ENCODE results near the gene MBP. TPM values are rescaled to one million over a fixed set of nuclear protein-coding genes. Genes with fewer than 3 reads are reported as not detected.
"Not testable (repeated sequence)": the region's sequence is repeated elsewhere in the genome, so short reads cannot be mapped to it uniquely, and the experiment has no call there.

Gene MBP
- polyA plus RNA-seq, 3 donors from 2014 or later = 187 to 403 (median 297) TPM

DNA sequence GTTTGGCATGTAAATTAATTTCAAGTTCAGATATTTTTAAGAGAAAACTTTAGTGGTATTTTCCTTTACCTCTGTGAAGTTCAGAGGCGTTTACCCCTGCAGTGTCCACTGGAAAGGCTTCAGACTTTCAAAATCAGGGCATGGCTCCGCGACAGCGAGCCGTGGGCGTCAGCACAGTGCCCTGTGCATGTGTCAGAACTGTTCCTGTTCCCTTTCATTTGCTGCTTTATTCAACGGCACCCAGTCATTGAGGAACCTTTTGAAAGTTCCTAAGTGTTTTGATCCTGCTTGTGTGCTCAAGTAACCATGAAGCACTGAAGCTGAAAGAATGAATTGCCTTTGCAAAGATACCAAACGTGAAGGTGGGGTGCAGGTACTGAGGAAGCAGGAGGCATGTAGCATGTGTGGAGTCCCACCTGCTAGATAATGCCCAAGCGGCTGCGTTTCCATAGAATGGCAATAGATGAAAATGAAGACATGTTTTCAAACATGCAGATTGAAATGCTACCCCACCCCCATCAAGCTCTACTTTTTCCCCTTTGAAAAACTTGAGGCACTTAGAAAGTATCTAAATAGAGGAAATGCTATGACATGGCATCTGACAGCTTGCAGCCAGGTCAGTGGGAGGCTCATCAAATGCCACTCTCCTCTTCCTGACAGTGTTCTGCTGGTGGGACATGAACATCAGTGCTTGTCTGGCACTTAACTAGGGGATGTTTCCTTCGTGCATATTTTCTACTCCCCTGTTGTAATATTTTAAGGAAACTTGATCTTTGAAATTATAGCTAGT is 161.6 kb downstream of the MBP start:
- H3K27ac Mint-ChIP-seq = no peak overlapping the region
- H3K27me3 Mint-ChIP-seq (ENCODE audit: low read depth in 3 of 3) = peaks cover 0 to 2% (median 0%) of the 10 kb centered on the region in 3 donors

GRCh38 chr18:76967721-76968472 is 164.7 kb downstream of the MBP start:
- Mint-ChIP-seq H3K4me3 (no peak overlapping the region), H3K27ac (no peak overlapping the region), H3K27me3 (ENCODE audit: low read depth in 3 of 3) (peaks cover 0 to 7% (median 0%) of the 10 kb centered on the region in 3 donors), H3K9me3 (no peaks in the 10 kb centered on the region), H3K36me3 (peaks cover 6 to 21% (median 8%) of the 10 kb centered on the region in 3 donors), H3K4me1 (peaks cover 23 to 25% of the 10 kb centered on the region in 2 donors)
- peak in 1 of 3 donors; percentile 23 for DNase-seq

More for the DNA sequence above, 161.6 kb downstream of the MBP start:
- no peak for DNase-seq
- Mint-ChIP-seq H3K9me3 (no peaks in the 10 kb centered on the region), H3K4me1 (no peaks in the 10 kb centered on the region), H3K4me3 (no peak overlapping the region), H3K36me3 (peaks cover 6 to 19% (median 8%) of the 10 kb centered on the region in 3 donors)

GRCh38 chr18:76967299-76967698 is 165.3 kb downstream of the MBP start:
- not testable (repeated sequence) for H3K27ac Mint-ChIP-seq; H3K4me3 Mint-ChIP-seq; H3K27me3 Mint-ChIP-seq (ENCODE audit: low read depth in 3 of 3); H3K9me3 Mint-ChIP-seq
- peak; percentile 15 to 53 (median 44) for DNase-seq
- peaks cover 6 to 24% (median 11%) of the 10 kb centered on the region in 3 donors for H3K36me3 Mint-ChIP-seq
- H3K4me1 Mint-ChIP-seq = peaks cover 29 to 31% of the 10 kb centered on the region in 2 donors

- not testable (repeated sequence) for H3K4me3 Mint-ChIP-seq; H3K27me3 Mint-ChIP-seq (ENCODE audit: low read depth in 3 of 3); H3K9me3 Mint-ChIP-seq; DNase-seq; H3K27ac Mint-ChIP-seq
- Mint-ChIP-seq H3K4me1 (peaks cover 30 to 37% of the 10 kb centered on the region in 2 donors), H3K36me3 (peaks cover 20 to 38% (median 24%) of the 10 kb centered on the region in 3 donors)
These were observed 166.9 kb downstream of the MBP start for GRCh38 chr18:76965555-76966151.

DNA sequence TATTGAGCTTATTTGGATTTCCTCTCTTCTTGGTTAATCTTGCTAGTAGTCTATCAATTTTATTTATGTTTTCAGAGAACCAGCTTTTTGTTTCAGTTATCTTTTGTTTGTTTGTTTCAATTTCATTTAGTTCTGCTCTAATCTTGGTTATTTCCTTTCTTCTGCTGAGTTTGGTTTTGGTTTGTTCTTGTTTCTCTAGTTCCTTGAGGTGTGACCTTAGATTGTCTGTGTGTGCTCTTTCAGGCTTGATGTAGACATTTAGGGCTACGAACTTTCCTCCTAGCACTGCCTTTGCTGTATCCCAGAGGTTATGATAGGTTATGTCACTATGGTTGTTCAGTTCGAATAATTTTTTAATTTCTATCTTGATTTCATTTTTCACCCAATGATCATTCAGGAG is 168.6 kb downstream of the MBP start:
- peaks cover 0 to 7% (median 0%) of the 10 kb centered on the region in 3 donors for H3K27me3 Mint-ChIP-seq (ENCODE audit: low read depth in 3 of 3)
- H3K4me3 Mint-ChIP-seq = peak overlapping the region; percentile 4 to 36 (median 20)
- H3K36me3 Mint-ChIP-seq = peaks cover 30 to 42% (median 41%) of the 10 kb centered on the region in 3 donors
- H3K27ac Mint-ChIP-seq = peak overlapping the region; percentile 1 to 83 (median 42)
- no peaks in the 10 kb centered on the region for H3K9me3 Mint-ChIP-seq
- peak in 1 of 3 donors; percentile 13 for DNase-seq
- peaks cover 30 to 37% of the 10 kb centered on the region in 2 donors for H3K4me1 Mint-ChIP-seq

- peaks cover 0 to 7% (median 0%) of the 10 kb centered on the region in 3 donors for H3K27me3 Mint-ChIP-seq (ENCODE audit: low read depth in 3 of 3)
- H3K36me3 Mint-ChIP-seq = peaks cover 26 to 39% (median 38%) of the 10 kb centered on the region in 3 donors
- peak overlapping the region in 3 of 5 donors; percentile 22 to 69 (median 50) for H3K4me3 Mint-ChIP-seq
These were observed 169.7 kb downstream of the MBP start for GRCh38 chr18:76962851-76963250.

DNA sequence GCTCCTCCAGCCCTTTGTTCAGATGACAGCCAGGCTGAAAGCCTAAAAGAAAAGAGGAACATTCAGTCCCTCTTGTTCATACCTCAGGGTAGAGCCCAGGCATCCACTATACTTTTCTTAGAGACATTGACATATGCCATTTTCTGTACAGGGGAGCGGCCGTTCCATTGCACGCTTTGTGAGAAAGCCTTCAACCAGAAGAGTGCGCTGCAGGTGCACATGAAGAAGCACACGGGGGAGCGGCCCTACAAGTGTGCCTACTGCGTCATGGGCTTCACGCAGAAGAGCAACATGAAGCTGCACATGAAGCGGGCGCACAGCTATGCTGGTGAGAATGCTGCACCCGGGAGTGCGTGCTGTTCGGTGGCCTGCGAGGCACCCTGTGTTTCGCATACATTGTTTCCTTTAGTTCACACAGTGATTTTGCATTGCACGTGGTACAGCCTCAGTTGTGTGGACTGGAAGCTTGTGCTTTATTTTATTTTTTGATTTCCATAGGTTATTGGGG is 172.0 kb downstream of the MBP start:
- Mint-ChIP-seq H3K4me1 (peaks cover 37 to 46% of the 10 kb centered on the region in 2 donors), H3K27me3 (ENCODE audit: low read depth in 3 of 3) (peaks cover 0 to 4% (median 2%) of the 10 kb centered on the region in 3 donors), H3K36me3 (peaks cover 31 to 53% (median 43%) of the 10 kb centered on the region in 3 donors), H3K27ac (no peak overlapping the region), H3K4me3 (no peak overlapping the region), H3K9me3 (no peaks in the 10 kb centered on the region)
- no peak for DNase-seq

More at GRCh38 chr18:76962851-76963250, 169.7 kb downstream of the MBP start:
- H3K4me1 Mint-ChIP-seq = peaks cover 30 to 37% of the 10 kb centered on the region in 2 donors
- peak overlapping the region in 5 of 6 donors; percentile 2 to 77 (median 30) for H3K27ac Mint-ChIP-seq
- H3K9me3 Mint-ChIP-seq = no peaks in the 10 kb centered on the region
- no peak for DNase-seq

- no peak overlapping the region for H3K4me3 Mint-ChIP-seq
- H3K36me3 Mint-ChIP-seq = peaks cover 31 to 53% (median 39%) of the 10 kb centered on the region in 3 donors
- no peak overlapping the region for H3K27ac Mint-ChIP-seq
- H3K9me3 Mint-ChIP-seq = no peaks in the 10 kb centered on the region
- DNase-seq = no peak
- H3K4me1 Mint-ChIP-seq = peaks cover 30 to 38% of the 10 kb centered on the region in 2 donors
- peaks cover 0 to 2% (median 0%) of the 10 kb centered on the region in 3 donors for H3K27me3 Mint-ChIP-seq (ENCODE audit: low read depth in 3 of 3)
These were observed 173.0 kb downstream of the MBP start for GRCh38 chr18:76959605-76960004.

DNA sequence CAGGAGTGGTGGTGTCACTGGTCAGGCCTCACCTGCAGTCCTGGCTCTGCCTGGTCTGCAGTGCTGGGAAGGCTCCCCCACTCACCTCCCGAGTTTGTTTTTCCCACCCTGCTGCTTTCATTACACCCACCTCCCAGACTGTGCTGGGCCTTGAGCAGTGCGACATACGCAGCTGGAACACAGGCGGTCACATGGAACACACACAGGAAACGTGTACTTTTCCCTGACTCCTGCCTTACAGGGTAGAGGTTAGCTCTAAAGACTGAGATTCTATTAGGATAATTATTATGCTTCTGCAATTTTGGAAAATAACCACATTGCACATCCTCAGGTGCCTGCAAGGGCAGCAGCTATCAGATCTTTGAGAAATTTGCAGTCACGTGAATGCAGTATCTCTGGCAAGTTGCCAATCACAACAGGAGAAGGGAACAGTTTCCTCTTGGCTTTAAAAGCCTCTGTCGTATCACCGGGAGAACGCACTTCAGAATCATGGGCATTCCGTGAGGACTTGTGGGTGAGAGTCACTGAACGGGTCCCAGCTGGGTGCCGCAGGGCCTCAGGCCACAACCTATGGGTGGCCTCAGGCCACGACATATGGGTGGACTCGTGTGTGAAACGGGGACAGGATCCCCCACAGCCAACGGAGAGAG is 173.8 kb downstream of the MBP start:
- peaks cover 24 to 30% of the 10 kb centered on the region in 2 donors for H3K4me1 Mint-ChIP-seq
- H3K36me3 Mint-ChIP-seq = peaks cover 34 to 53% (median 36%) of the 10 kb centered on the region in 3 donors
- no peak for DNase-seq
- H3K27ac Mint-ChIP-seq = no peak overlapping the region
- no peak overlapping the region for H3K4me3 Mint-ChIP-seq
- H3K27me3 Mint-ChIP-seq (ENCODE audit: low read depth in 3 of 3) = peaks cover 0 to 2% (median 0%) of the 10 kb centered on the region in 3 donors
- no peaks in the 10 kb centered on the region for H3K9me3 Mint-ChIP-seq

- peaks cover 34 to 60% (median 36%) of the 10 kb centered on the region in 3 donors for H3K36me3 Mint-ChIP-seq
- H3K4me1 Mint-ChIP-seq = peaks cover 12 to 19% of the 10 kb centered on the region in 2 donors
- DNase-seq = no peak
- peaks cover 0 to 2% (median 0%) of the 10 kb centered on the region in 3 donors for H3K27me3 Mint-ChIP-seq (ENCODE audit: low read depth in 3 of 3)
- peak overlapping the region in 4 of 5 donors; percentile 14 to 56 (median 34) for H3K4me3 Mint-ChIP-seq
- peak overlapping the region in 1 of 6 donors; percentile 12 for H3K27ac Mint-ChIP-seq
- no peaks in the 10 kb centered on the region for H3K9me3 Mint-ChIP-seq
These were observed 174.9 kb downstream of the MBP start for GRCh38 chr18:76957384-76958355.

GRCh38 chr18:76956648-76957047 is 175.9 kb downstream of the MBP start:
- Mint-ChIP-seq H3K9me3 (no peaks in the 10 kb centered on the region), H3K27me3 (ENCODE audit: low read depth in 3 of 3) (peaks cover 0 to 2% (median 0%) of the 10 kb centered on the region in 3 donors), H3K36me3 (peaks cover 26 to 55% (median 30%) of the 10 kb centered on the region in 3 donors), H3K27ac (no peak overlapping the region), H3K4me3 (no peak overlapping the region), H3K4me1 (peaks cover 8 to 11% of the 10 kb centered on the region in 2 donors)
- no peak for DNase-seq
